ENCODE data around the gene ATXN1. TPM values are rescaled to one million over a fixed set of nuclear protein-coding genes. Genes with fewer than 3 reads are reported as not detected.

The ATXN1 gene
- polyA plus RNA-seq, 1 of the 3 experiments (the other 2 are of a cell fraction) = 7.9 TPM

GRCh38 chr6:16748025-16748319 lies 13.3 kb downstream of the ATXN1 start:
- ChIA-PET CTCF (interaction anchor here (0.6 to 1.9 kb wide), 5 partner anchors 10 to 338 kb away, joined by 3 to 10 read pairs (median 3); no protein-coding TSS in a partner anchor), POLR2A (no interaction called here)
- Histone ChIP-seq H3K79me2 (ENCODE audit: insufficient read depth) (peaks cover 96% of the 10 kb centered on the region), H3K9me3 (no peaks in the 10 kb centered on the region), H3K4me3 (ENCODE audit: low read depth in 2 of 2, low read length in 1 of 2) (no peak overlapping the region), H3K9me2 (no peaks in the 10 kb centered on the region), H3K27me3 (ENCODE audit: insufficient read depth) (no peaks in the 10 kb centered on the region), H3F3A (replicated peaks; ENCODE audit: insufficient read depth) (peaks cover 12% of the 10 kb centered on the region), H3K9ac (peak overlapping the region; percentile 12; the same call in 1 of the 2 replicates), H2AFZ (ENCODE audit: low read depth) (no peak overlapping the region), H4K20me1 (ENCODE audit: insufficient read depth) (peaks cover 38% of the 10 kb centered on the region), H3K4me1 (ENCODE audit: control insufficient read depth in 1 of 2, insufficient read depth in 2 of 2, low read depth in 1 of 2, low read length in 1 of 2) (peaks cover 0 to 49% of the 10 kb centered on the region in 2 experiments; a peak in 3 of 4 replicates), H3K27ac (ENCODE audit: low read depth in 2 of 2, low read length in 1 of 2) (peak overlapping the region in 1 of 2 experiments; percentile 70; a peak in 2 of 4 replicates), H3K4me2 (peak overlapping the region; percentile 35), H3K36me3 (replicated peaks in 1 of 2; ENCODE audit: control insufficient read depth in 1 of 2, insufficient read depth in 2 of 2, low read length in 1 of 2) (peaks cover 10 to 57% of the 10 kb centered on the region in 2 experiments)
- TF ChIP-seq FOXM1 (IDR thresholded peaks at IDR 0.05; ENCODE audit: low read depth) = no peak
- TF ChIP-seq, protein P1, sequence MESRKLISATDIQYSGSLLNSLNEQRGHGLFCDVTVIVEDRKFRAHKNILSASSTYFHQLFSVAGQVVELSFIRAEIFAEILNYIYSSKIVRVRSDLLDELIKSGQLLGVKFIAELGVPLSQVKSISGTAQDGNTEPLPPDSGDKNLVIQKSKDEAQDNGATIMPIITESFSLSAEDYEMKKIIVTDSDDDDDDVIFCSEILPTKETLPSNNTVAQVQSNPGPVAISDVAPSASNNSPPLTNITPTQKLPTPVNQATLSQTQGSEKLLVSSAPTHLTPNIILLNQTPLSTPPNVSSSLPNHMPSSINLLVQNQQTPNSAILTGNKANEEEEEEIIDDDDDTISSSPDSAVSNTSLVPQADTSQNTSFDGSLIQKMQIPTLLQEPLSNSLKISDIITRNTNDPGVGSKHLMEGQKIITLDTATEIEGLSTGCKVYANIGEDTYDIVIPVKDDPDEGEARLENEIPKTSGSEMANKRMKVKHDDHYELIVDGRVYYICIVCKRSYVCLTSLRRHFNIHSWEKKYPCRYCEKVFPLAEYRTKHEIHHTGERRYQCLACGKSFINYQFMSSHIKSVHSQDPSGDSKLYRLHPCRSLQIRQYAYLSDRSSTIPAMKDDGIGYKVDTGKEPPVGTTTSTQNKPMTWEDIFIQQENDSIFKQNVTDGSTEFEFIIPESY (IDR thresholded peaks at IDR 0.05; ENCODE audit: borderline replicate concordance, low read depth) = no peak
- TF ChIP-seq RAD21 (IDR thresholded peaks at IDR 0.05; ENCODE audit: low read length) = no peak
- TF ChIP-seq USF2 (IDR thresholded peaks at IDR 0.05; ENCODE audit: borderline replicate concordance, low read depth, low read length) = no peak
- TF ChIP-seq MXI1 (IDR thresholded peaks at IDR 0.05; ENCODE audit: low read depth, low read length) = no peak
- 74% methylated on average over 2 of the region's 2 CpGs for WGBS (ENCODE audit: low lambda C conversion rate)
- DNase-seq = no peak

GRCh38 chr6:16747232-16748024 lies 13.8 kb downstream of the ATXN1 start:
- no peak for DNase-seq
- peak overlapping the region; percentile 12; the same call in 1 of the 2 replicates for H3K9ac ChIP-seq
- H2AFZ ChIP-seq (ENCODE audit: low read depth) = no peak overlapping the region
- WGBS (ENCODE audit: low lambda C conversion rate) = 59% methylated on average over 13 of the region's 13 CpGs
- no peaks in the 10 kb centered on the region for H3K9me2 ChIP-seq
- no peak overlapping the region for H3K4me3 ChIP-seq (ENCODE audit: low read depth in 2 of 2, low read length in 1 of 2)
- H3F3A ChIP-seq (replicated peaks; ENCODE audit: insufficient read depth) = peaks cover 11% of the 10 kb centered on the region
- peak overlapping the region; percentile 35 for H3K4me2 ChIP-seq
- H3K4me1 ChIP-seq (ENCODE audit: control insufficient read depth in 1 of 2, insufficient read depth in 2 of 2, low read depth in 1 of 2, low read length in 1 of 2) = peaks cover 0 to 46% of the 10 kb centered on the region in 2 experiments; a peak in 3 of 4 replicates
- no peaks in the 10 kb centered on the region for H3K27me3 ChIP-seq (ENCODE audit: insufficient read depth)
- H4K20me1 ChIP-seq (ENCODE audit: insufficient read depth) = peaks cover 38% of the 10 kb centered on the region
- no peaks in the 10 kb centered on the region for H3K9me3 ChIP-seq
- ChIA-PET POLR2A (no interaction called here), CTCF (interaction anchor here (0.6 to 1.9 kb wide), 5 partner anchors 9 to 338 kb away, joined by 3 to 10 read pairs (median 3); no protein-coding TSS in a partner anchor)
- peak overlapping the region in 1 of 2 experiments; percentile 70; a peak in 2 of 4 replicates for H3K27ac ChIP-seq (ENCODE audit: low read depth in 2 of 2, low read length in 1 of 2)
- peaks cover 99% of the 10 kb centered on the region for H3K79me2 ChIP-seq (ENCODE audit: insufficient read depth)
- peaks cover 10 to 59% of the 10 kb centered on the region in 2 experiments for H3K36me3 ChIP-seq (replicated peaks in 1 of 2; ENCODE audit: control insufficient read depth in 1 of 2, insufficient read depth in 2 of 2, low read length in 1 of 2)
- TF ChIP-seq TAF1 (IDR thresholded peaks at IDR 0.05; ENCODE audit: borderline replicate concordance, low read depth, low read length) (no peak), USF2 (IDR thresholded peaks at IDR 0.05; ENCODE audit: borderline replicate concordance, low read depth, low read length) (no peak), EP300 (IDR thresholded peaks at IDR 0.05; ENCODE audit: borderline replicate concordance in 1 of 2, low read depth in 1 of 2, low read length in 1 of 2) (no peak), CTCF (IDR thresholded peaks at IDR 0.05) (no peak), RAD21 (IDR thresholded peaks at IDR 0.05; ENCODE audit: low read length) (no peak), REST (IDR thresholded peaks at IDR 0.05; ENCODE audit: low read depth, low read length) (no peak)
- TF ChIP-seq, protein P1 (IDR thresholded peaks at IDR 0.05; ENCODE audit: borderline replicate concordance, low read depth) = no peak

Data from SK-N-SH (cell line).